Measurements from ENCODE around the gene CDH4. TPM values are rescaled to one million over a fixed set of nuclear protein-coding genes. Genes with fewer than 3 reads are reported as not detected.

The CDH4 gene
- total RNA-seq, 1 donor from 2014 or later = 0.08 TPM

- ATAC-seq (no peak), DNase-seq (ENCODE audit: missing footprints) (no peak)
- intact Hi-C loops (cut with DNase I) = no loop called here
These were observed 659.8 kb downstream of the CDH4 start for GRCh38 chr20:61911824-61912223.

- DNase-seq (ENCODE audit: missing footprints) = peak; percentile 32
- ATAC-seq = no peak
- intact Hi-C loops (cut with DNase I) = no loop called here
These were observed 660.8 kb downstream of the CDH4 start for GRCh38 chr20:61912665-61913422.

GRCh38 chr20:61913423-61914225, 661.6 kb downstream of the CDH4 start:
- intact Hi-C loops (cut with DNase I) = no loop called here
- DNase-seq (ENCODE audit: missing footprints) (peak; percentile 53), ATAC-seq (no peak)

GRCh38 chr20:61915101-61915500, 663.0 kb downstream of the CDH4 start:
- intact Hi-C loops (cut with DNase I) = no loop called here
- ATAC-seq = no peak
- DNase-seq (ENCODE audit: missing footprints) = peak; percentile 27

- DNase-seq (ENCODE audit: missing footprints) = no peak
- intact Hi-C loops (cut with DNase I) = no loop called here
- no peak for ATAC-seq
These were observed 664.3 kb downstream of the CDH4 start for GRCh38 chr20:61916318-61916891.

GRCh38 chr20:61917474-61918145, 665.5 kb downstream of the CDH4 start:
- peak; percentile 37 for DNase-seq (ENCODE audit: missing footprints)
- ATAC-seq = no peak
- intact Hi-C loops (cut with DNase I) = no loop called here

- ATAC-seq (no peak), DNase-seq (ENCODE audit: missing footprints) (no peak)
- intact Hi-C loops (cut with DNase I) = no loop called here
These were observed 666.5 kb downstream of the CDH4 start for GRCh38 chr20:61918548-61918947.

GRCh38 chr20:61919239-61919638, 667.2 kb downstream of the CDH4 start:
- intact Hi-C loops (cut with DNase I) = no loop called here
- DNase-seq (ENCODE audit: missing footprints) = peak; percentile 53
- no peak for ATAC-seq

- DNase-seq (ENCODE audit: missing footprints) (peak; percentile 15), ATAC-seq (no peak)
- intact Hi-C loops (cut with DNase I) = no loop called here
These were observed 667.8 kb downstream of the CDH4 start for GRCh38 chr20:61919675-61920365.

- DNase-seq (ENCODE audit: missing footprints) (no peak), ATAC-seq (no peak)
- intact Hi-C loops (cut with DNase I) = no loop called here
These were observed 670.4 kb downstream of the CDH4 start for GRCh38 chr20:61922411-61922810.

- DNase-seq (ENCODE audit: missing footprints) = peak; percentile 40
- intact Hi-C loops (cut with DNase I) = no loop called here
- no peak for ATAC-seq
These were observed 670.9 kb downstream of the CDH4 start for GRCh38 chr20:61922936-61923335.

GRCh38 chr20:61923371-61924166, 671.5 kb downstream of the CDH4 start:
- DNase-seq (ENCODE audit: missing footprints) (peak; percentile 61), ATAC-seq (no peak)
- intact Hi-C loops (cut with DNase I) = no loop called here

- DNase-seq (ENCODE audit: missing footprints) (peak; percentile 37), ATAC-seq (no peak)
- intact Hi-C loops (cut with DNase I) = no loop called here
These were observed 672.3 kb downstream of the CDH4 start for GRCh38 chr20:61924211-61924857.

- no peak for ATAC-seq
- peak; percentile 31 for DNase-seq (ENCODE audit: missing footprints)
- intact Hi-C loops (cut with DNase I) = no loop called here
These were observed 672.9 kb downstream of the CDH4 start for GRCh38 chr20:61924858-61925554.

GRCh38 chr20:61925555-61926252, 673.6 kb downstream of the CDH4 start:
- ATAC-seq (no peak), DNase-seq (ENCODE audit: missing footprints) (peak; percentile 13)
- intact Hi-C loops (cut with DNase I) = no loop called here

- intact Hi-C loops (cut with DNase I) = no loop called here
- ATAC-seq (no peak), DNase-seq (ENCODE audit: missing footprints) (peak; percentile 30)
These were observed 674.2 kb downstream of the CDH4 start for GRCh38 chr20:61926253-61926613.

Measured in Right ventricle myocardium inferior (tissue), 1 donor.